Measurements from ENCODE around the gene CPZ.

The CPZ gene

DNA sequence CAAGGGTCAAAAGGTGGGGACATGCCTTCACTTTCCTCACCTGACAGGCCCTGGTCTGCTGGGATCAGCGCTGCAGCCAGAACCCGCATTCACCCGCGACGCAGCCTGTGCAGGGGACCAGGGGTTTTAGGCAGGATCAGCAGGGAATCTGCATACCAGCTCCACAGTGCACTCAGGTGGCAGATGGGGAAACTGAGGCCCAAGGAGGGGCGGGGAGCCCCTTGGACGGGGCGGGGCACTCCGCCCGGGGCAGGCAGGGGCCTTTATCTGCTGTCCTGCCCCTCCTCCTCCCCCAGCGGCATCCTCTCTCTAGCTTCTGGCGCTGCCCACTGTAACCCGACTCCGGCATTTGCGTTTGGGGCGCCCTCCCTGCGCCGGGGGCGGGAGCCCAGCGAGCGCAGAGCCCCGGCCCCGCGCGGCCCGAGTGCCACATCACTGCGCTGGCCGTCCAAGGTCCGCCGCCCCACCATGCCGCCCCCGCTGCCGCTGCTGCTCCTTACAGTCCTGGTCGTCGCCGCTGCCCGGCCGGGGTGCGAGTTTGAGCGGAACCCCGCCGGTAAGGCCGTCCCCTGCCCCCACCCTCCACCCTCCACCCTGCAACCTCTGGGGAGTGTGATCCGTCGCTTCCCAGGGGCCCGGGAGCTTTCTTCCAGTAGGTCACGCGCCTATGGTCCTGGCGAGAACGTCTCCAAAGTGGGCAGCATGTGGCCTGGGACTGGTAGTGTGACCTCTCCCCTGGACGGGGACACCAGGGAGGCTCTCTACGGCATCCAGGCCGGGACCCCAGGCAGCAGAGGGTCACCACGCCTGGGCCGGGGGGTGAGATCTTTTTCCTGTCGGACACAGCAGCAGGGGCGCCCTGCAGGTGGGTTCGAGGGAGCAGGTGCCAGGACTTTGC lies at the start of gene CPZ:
CPZ (plus strand) TSS at position 400 of the 898 bp plus-strand sequence; CDS start at position 469, 69 bp downstream.
- no peak for DNase-seq

DNA sequence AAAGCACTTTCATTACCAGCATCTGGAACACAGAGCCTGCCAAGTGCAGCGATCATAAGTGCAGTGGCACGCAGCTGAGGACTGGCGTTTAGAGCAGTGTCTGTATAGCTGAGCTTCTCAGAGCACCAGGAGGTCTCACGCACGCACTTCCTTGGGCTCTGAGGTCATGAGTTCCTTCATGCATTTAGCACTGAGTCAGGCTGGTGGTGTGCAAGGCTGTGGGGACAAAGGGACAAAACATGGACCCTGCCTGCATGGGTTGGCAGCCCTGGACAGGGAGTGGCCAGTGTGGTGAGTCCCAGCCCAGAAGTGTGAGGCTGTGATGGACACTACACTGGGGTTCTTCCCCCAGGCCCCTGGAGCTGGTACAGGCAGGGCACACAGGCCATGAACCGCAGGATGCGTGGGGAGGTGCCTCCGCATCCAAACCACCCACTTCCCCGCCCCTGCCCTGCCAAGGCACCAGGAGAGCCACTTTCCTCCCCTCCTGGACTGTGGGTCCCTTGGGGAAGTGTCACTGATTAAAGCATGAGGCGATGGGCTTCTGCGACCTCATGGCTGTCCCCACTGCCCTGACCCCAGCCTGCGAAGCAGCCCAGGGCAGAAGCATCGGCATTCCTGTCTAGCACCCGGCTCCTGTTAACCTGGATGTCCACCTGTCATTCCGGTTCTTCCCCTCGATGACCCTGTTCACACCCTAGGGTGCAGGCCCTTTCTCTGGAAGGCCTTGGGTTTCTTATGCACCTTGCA lies 49.6 kb upstream of the CPZ start:
- no peak for DNase-seq

DNA sequence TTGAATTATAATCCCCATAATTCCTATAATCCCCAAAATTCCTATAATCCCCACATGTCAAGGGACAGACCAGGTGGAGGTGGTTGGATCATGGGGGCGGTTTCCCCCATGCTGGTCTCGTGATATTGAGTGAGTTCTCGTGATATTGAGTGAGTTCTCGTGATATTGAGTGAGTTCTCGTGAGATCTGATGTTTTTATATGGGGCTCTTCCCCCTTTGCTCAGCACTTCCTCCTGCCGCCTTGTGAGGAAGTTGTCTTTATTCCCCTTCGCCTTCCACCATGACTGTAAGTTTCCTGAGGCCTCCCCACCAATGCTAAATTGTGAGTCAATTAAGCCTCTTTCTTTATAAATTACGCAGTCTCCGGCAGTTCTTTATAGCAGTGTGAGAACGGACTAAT lies 48.9 kb upstream of the CPZ start:
- no peak for DNase-seq

DNA sequence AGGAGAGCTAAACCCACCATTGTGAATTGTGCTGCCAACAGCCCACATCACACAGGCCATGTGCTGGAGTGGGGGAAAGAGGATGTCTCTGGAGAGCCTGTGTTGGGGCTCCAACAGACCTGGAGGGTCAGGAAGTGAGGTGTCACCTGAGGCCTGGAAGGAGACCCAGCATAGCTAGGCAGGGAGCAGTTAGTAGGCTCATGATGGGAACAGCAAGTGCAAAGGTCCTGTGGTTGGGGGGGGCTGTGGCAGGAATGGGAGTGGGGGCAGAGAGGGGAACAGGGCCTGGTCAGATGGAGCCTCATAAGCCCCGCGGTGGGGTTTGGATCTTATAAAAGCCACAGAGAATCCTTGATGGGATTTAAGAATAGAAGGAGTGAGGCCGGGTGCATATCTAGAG lies 48.3 kb upstream of the CPZ start:
- DNase-seq: no peak

DNA sequence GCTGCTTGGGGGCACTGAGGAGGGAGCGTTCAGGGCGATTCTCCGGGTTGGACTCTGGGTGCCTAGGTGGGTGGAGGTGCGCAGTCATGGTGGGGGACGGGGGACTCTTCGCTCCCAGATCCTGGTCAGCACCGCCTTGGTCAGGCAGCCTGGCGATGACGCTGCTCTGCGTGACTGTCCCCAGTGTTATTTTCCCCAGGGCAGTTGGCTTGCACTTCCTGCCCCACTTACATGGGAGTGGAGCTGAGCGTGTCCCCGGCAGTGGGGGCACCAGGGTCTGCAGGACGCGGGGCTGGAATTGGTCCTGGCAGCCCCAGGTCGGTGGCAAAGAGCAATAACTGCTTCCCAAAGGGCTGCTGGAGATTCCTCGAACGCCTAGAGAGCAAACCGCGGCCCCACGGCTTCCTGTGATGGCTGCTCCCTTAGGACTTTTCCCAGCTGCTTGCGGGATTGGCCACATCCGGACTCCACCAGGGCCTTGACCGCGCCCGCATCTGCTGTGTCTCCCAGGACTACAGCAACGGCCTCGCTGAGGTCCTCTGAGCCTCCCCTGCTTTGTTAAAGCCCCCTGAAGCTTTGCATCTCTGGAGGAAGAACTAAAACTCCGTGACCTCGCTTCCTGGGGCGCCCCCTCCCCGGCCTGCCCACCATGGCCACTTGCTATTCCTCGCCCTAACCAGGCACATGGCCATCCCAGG lies 47.7 kb upstream of the CPZ start:
- DNase-seq: no peak

DNA sequence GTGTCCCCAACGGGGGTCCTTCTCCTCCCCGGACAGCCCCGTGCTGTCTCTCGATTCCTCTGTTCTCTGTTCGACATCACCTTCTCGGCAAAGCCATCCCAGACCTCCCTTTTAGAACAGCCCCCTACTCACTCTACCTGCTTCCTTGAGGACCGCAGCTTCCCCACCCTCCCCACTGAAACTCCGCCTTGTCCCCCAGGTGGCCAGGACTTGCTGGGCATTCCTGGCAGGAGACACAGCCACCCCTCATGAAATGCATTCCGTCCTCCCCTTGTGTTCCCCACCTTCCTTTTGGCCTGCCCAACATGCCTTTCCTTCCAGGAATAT lies 47.2 kb upstream of the CPZ start:
- DNase-seq: no peak

DNA sequence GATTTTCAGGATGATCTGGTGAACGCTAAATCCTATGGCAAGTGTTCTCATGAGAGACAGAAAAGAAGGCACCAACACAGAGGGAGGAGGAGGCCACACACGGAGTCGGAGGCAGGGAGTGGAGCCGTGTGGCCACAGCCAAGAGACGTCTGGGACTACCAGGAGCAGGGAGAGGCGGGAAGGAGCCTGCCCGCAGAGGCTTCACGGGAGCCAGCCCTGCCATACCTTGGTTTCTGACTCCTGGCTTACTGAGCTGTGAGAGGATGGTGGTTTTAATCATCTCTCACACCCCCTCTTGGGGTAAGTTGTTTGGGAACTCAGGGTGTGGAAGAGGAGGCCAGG lies 45.8 kb upstream of the CPZ start:
- no peak for DNase-seq

DNA sequence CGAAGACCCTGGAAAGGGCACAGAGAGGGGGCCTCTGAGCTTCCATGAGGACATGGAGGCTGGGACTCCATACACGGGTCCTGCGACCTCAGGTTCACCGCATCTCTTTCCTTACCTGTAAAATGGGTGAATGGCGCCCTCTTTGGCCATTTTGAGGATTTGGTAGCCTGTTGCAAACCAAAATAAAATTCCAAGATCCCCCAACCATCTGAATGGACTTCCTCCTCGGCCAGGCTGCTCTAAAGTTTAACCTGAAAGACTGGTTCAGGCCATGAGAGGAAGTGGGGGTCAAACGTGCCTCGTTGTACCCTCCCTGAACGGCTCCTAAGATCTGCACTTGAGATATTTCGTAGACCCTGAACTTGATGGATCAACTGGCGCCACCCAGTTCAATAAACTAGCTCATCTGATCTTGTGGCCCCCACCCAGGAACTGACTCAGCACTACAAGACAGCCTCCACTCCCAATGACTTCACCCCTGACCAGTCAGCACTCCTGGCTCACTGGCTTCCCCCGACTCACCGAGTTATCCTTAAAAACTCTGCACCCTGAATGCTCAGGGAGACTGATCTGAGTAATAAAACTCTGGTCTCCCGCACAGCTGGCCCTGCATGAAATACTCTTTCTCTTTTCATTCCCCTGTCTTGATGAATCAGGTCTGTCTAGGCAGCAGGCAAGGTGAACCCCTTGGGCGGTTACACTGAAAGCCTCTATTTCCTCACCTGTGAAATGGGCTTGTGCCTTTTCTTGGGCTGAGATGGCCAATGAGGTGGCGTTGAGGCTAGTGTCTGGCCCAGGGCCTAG lies 45.3 kb upstream of the CPZ start:
- DNase-seq: no peak

DNA sequence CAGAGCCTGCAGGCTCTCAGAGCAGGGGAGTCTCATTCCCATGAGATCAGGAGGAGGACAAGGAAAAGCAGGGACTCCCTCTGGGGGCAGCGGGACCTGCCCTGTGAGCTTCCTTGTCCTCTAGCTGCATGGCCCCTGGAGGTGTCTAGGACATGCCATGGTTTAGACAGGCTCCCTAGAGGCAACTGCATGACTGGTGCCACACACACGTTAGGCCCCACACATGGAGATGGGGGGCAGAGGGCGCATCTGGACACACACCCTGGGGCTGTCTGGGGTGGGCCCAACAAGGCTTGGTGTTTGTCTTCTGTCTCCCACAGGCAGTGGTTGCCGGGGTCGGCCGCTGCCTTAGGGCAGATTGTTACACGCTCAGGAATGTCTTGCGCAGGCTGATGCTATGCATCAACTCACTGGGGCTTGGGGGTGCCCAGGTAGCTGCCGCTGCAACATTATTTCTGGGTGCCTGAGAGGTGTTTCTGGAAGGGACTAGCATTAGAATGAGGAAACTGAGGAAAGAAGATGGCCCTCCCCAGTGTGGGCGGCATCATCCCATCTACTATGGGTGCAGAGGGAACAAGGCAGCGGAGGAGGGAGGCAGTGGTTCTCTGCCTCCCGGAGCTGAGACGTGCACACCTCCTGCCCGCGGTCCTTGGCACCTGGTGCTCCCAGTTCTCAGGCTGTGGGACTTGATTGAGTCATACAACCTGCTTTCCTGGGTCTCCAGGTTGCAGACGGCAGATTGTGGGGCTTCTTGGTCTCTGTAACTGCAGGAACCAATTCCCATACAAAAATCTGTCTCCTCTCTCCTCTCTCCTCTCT lies 44.4 kb upstream of the CPZ start:
- DNase-seq: no peak

DNA sequence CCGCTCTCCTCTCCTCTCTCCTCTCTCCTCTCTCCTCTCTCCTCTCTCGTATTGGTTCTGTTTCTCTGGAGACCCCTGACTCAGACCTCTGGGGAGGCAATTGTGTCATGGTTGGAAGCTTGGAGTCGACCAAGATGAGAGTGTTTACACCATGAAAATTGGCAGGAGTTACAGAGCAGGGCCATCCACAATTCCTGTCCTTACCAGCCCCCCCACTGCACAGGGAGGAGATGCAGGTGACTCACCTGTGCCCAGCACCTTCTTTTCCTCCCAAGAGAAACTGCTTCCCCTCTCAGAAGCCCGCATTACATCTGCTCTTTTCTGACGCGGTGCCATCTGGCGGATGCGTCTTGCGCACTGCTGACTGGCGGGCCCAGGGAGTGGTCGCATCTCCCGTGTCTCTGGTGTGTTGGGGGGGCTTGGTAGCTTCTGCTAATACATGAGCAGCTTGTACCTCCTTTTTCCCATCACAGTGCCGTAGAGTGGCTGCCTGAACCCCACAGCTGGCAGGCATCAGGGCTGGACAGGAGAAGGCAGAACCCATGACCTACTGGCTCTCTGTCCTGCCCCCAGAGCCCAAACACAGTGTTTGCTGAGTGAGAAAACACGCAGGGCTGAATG lies 43.7 kb upstream of the CPZ start:
- no peak for DNase-seq

DNA sequence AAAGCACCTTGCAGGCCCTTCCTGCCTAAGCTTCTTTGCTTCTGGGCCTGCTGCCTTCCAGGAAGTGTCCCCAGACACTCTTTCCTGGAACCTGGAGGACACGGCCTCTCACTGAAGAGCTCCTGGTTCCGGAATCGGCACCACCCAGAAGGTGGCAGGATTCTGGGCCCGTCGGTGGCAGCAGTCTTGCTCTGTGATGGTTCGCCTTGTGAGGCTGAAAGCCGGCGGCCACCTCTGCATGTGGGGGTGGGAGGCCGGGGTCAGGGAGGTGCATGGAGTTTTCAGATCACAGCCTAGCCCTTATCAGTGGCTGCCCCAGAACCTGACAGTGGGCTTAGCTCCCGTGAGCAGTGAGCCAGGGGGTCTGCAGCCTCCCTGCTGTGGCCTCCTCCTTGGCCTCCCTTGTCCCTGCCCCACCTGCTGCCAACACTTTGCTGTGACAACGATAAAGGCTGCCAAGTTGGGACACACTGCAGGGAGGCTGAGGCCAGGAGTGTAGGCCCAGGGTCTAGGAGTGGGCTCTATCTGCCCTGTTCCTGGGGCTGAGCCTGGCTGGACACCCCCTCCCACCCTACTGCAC lies 43.1 kb upstream of the CPZ start:
- no peak for DNase-seq

DNA sequence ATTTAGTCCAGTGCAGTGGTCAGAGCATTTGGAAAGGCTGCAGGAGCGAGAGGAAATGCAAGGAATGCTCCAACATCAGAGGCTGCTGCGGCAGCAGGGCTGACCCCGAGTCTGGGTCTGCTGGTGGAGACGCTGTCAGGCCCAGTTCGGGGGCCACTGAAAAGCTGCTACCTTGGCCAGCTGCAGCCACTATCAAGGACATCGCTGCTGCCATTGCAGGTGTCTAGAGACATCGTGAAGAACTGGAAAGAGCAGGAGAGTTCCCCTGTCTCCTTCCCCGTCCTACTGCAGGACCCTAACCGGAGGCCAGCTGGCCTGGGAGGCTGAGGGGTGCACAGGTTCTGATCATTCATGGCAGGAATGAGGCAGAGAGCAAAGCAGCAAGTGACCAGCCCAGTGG lies 41.9 kb upstream of the CPZ start:
- no peak for DNase-seq

DNA sequence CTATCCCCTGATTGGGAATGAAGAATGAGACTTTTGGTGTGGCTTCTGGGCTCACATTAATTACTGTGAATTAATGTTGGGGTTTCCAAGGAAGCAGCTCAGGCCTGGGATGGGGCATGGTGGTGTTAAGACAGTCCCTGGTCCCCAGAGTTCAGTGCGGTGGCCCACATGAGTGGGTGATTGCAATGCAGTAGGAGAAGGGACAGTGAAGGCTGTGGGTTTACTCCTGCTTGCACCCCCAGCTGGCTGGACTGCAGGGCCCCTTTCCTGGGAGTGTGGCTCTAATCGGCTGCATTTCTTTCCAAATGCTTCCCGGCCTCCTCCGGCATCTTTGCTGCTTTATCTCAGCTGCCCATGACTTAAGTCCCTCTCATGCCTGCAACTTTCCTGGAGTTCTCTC lies 40.5 kb upstream of the CPZ start:
- DNase-seq: no peak

DNA sequence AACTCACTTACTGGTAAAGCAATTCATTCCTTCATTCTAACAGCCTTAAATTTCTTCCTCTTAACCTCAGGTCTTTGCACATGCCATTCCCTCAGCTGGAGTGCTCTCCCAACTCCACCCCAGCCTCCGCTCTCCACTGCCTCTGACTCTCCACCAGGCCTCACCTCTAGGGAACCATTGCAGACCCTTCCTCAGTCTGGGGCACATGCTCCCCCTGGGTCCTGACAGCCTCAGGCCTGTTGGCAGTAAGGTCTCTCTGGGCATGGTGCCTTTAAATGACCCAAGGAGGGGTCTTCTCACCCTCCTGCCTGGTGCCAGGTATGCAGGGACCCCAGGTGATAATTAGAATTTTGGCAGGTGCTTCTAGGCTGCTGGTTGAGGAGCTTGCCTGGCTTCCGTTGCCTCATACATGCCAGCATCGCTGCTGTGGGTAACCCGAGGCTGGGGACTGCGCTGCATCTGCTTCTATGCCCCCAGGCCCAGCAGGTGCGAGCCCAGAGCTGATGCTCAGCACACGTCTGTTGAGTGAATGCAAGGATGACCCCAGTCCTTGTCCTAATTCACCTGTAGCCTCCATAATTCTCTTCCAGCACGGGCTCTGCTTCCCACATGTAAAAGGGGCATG lies 39.9 kb upstream of the CPZ start:
- DNase-seq: no peak

DNA sequence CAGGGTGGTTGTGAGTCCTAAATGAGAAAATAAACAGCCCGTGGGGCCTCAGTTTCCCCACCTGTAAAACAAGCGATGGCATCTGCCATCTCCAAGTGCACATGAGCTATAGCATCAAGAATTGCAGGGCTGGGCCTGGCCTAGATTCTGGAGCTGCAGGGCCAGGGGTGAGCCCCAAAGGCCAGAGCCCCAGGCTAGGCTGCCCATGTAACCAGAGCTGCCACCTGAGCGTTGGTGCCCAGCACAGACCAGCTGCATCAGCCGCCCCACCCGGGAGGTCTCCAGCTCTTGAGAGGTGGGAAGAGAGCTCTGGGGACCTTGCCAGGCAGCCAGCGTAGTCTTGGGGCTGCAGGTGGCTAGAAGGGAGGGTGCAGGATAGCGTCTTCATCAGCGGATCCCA lies 39.3 kb upstream of the CPZ start:
- DNase-seq: no peak

DNA sequence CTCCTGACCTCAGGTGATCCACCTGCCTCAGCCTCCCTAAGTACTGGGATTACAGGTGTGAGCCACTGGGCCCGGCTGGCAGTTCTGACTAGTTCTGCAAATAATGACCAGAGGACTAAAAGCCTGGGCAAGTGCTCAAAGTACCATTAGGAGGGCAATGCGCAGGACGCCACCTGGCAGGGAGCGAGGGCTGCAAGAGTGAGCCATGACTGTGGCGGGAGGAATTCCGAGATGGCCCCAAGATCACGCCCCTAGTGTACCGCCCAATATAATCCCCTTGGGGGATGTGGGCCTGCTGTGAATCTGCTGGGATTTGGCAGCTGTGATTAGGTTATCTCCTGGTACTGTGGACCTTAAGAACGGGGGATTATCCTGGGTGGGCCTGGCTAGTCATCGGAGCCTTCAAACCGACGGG lies 38.6 kb upstream of the CPZ start:
- no peak for DNase-seq

DNA sequence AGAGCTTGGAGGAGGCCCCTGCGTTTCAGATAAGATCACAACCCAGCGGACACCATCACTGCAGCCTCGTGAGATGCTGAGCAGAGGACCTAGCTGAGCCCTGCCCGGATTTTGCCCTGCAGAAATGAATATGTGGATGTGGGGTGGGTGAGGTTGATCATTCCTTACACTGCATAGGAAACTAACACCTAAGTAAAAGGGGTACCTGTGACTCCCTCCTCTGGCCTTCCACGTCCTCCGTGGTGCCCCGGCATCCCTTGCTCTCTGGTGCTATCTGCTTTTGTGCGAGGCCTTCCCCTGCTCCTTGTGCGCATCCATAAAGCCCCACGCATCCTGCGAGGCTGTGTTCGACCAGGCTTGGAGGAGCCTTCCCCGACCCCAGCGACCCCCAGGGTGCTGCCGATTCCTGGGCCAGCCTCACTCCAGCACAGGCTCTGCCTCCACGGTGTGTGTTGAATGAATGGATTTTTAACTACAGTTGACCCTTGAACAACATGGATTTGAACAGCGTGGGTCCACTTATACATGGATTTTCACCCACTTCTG lies 37.9 kb upstream of the CPZ start:
- no peak for DNase-seq

DNA sequence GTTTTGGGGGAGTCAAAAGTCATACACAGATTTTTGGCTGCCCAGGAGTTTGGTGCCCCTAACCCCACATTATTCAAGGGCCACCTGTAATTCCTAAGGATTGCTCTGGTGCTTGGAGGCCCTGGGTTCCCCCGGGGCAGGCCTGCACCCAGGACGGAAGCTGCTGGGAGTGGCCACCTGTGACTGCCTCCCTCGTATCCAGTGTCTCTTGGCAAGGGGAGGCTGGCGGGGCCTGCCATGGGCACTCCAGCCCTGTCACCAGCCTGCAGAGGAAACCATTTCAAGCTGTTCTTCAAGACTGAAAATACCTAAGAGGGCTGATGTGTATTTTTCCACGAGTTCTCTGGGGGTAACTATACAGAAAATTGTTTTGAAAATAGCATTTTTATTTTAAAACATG lies 36.8 kb upstream of the CPZ start:
- DNase-seq: no peak

DNA sequence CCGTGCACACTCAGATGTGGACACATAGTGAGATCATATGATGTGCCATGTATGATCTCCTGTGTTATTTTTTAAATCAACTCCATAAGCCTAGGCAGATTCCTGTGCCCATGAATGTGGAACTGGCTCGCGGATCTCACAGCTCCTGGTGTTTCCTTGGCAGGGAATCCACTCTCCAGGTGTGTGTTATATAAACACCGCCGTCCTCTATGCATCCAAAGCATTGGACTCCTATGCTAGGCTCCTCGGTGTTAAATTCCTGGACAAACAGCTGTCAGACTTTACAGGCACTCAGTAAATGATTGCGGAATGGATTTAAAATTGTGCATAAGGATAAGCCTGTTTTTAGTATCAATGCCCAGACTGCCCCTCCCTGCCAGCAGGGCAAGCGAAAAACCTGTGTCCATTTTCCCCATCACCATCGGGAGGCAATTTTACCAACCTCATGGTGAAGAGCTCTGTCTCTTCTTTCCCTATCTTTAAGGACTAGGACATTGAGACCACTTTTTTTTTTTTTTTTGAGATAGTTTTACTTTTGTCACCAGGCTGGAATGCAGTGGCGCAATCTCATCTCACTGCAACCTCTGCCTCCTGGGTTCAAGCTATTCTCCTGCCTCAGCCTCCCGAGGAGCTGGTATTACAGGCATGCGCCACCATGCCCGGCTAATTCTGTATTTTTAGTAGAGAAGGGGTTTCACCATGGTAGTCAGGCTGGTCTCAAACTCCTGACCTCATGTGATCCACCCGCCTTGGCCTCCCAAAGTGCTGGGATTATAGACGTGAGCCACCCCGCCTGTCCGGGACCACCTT lies 36.0 kb upstream of the CPZ start:
- no peak for DNase-seq
